PFSK-1 (cell line): ENCODE results near the gene PPM1M.

Experiments
- FOXP2 ChIP-seq: optimal IDR thresholded peaks from 2 replicates; pipeline ENCODE3; 2011; ENCODE audit warnings: borderline replicate concordance, control low read depth, inconsistent platforms; ENCODE audit not compliant: insufficient read depth; ENCODE audit errors: extremely low read length, extremely low read depth
- POLR2AphosphoS5 ChIP-seq: IDR thresholded peaks from 2 replicates; pipeline ENCODE4 v1.6.1; 2012; ENCODE audit warnings: low read depth, mild to moderate bottlenecking, control low read depth, low read length, moderate library complexity
- REST ChIP-seq, 2 experiments: IDR thresholded peaks; 2 replicates each; pipeline versions ENCODE4 v1.6.1 to v1.8.0; 2011 to 2012; ENCODE audit warnings: low read depth in 2 of 2, low read length in 2 of 2, control low read depth in 1 of 2, inconsistent platforms in 1 of 2, mild to moderate bottlenecking in 1 of 2, moderate library complexity in 1 of 2; ENCODE audit not compliant: insufficient read depth in 1 of 2
- SIN3A ChIP-seq: IDR thresholded peaks from 2 replicates; pipeline ENCODE4 v1.6.1; 2012; ENCODE audit warnings: mild to moderate bottlenecking, low read length, moderate library complexity, borderline replicate concordance; ENCODE audit not compliant: insufficient read depth
- TAF1 ChIP-seq: IDR thresholded peaks from 2 replicates; pipeline ENCODE4 v1.6.1; 2012; ENCODE audit warnings: low read length, control low read depth, borderline replicate concordance; ENCODE audit not compliant: insufficient read depth

Gene PPM1M

GRCh38 chr3:52197842-52198625 lies 47.5 kb upstream of the PPM1M start, which contains the start of gene ALAS1:
Gene ALAS1 (plus strand): TSS chr3:52198160. CDS start chr3:52199242, 1,082 bp downstream.
- TF ChIP-seq SIN3A: no peak
- peak; percentile 71 for TF ChIP-seq FOXP2
- TF ChIP-seq POLR2AphosphoS5: peak; percentile 95
- 0 out of 2 replicates have a peak, but pooled peaks have one; percentile 56 for TF ChIP-seq TAF1
- 0 out of 4 replicates have a peak, but pooled peaks of 1 of the 2 experiments have one; percentile 19 for TF ChIP-seq REST (IDR thresholded peaks at IDR 0.05; ENCODE audit: insufficient read depth in 1 of 2, low read depth in 2 of 2, low read length in 2 of 2)

GRCh38 chr3:52198643-52199608 lies 46.6 kb upstream of the PPM1M start:
- TF ChIP-seq POLR2AphosphoS5: no peak
- no peak for TF ChIP-seq REST (IDR thresholded peaks at IDR 0.05; ENCODE audit: insufficient read depth in 1 of 2, low read depth in 2 of 2, low read length in 2 of 2)
- TF ChIP-seq SIN3A: no peak
- TF ChIP-seq FOXP2: no peak
- TF ChIP-seq TAF1: no peak

DNA sequence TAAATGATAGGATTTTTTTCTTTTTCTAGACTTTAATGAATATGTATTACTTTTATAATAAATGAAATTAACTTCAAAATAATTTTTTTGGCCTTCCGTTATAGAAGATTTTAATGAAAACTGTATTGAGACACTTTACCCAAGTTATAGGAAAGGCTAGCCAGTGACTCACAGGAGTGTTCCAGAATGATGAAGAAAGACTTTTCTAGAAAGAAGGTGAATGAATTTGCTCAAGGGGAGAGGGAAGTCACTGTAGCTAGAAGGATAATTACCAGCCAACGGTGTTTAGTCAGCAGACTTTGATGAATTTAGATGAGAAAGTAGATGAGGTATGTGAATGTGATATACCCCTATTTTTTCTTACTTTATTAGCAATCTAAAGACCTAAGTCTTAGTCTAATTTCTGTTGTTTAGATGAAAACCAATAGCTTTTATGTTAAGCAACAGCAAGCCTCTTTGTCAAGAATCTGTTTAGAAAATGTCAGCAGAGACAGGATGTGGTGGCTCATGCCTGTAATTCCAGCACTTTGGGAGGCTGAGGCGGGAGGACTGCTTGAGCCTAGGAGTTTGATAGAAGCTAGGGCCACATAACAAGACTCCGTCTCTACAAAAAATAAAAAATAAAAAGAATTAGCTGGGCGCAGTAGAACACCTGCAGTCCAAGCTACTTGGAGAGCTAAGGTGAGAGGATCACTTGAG lies 44.4 kb upstream of the PPM1M start:
- no peak for TF ChIP-seq TAF1
- no peak for TF ChIP-seq REST (IDR thresholded peaks at IDR 0.05; ENCODE audit: insufficient read depth in 1 of 2, low read depth in 2 of 2, low read length in 2 of 2)
- TF ChIP-seq SIN3A: no peak
- TF ChIP-seq POLR2AphosphoS5: no peak
- TF ChIP-seq FOXP2: no peak

GRCh38 chr3:52202384-52203077 lies 43.0 kb upstream of the PPM1M start:
- no peak for TF ChIP-seq REST (IDR thresholded peaks at IDR 0.05; ENCODE audit: insufficient read depth in 1 of 2, low read depth in 2 of 2, low read length in 2 of 2)
- no peak for TF ChIP-seq POLR2AphosphoS5
- TF ChIP-seq SIN3A: no peak
- TF ChIP-seq TAF1: no peak
- TF ChIP-seq FOXP2: no peak
